GM19023 (cell line): Measurements from ENCODE around the gene GSDME.

Experiments used
- ATAC-seq: cut with Tn5 transposase; IDR thresholded peaks from one replicate; pipeline ENCODE4 v1.9.1; 2021; ENCODE audit warnings: mild to moderate bottlenecking, moderate library complexity; ENCODE audit not compliant: unreplicated experiment

Gene GSDME

GRCh38 chr7:24773646-24774045 is 16.4 kb upstream of the GSDME start:
- no peak for ATAC-seq

GRCh38 chr7:24769851-24770250 is 12.6 kb upstream of the GSDME start:
- no peak for ATAC-seq

GRCh38 chr7:24769014-24769830 is 12.0 kb upstream of the GSDME start:
- ATAC-seq, result no peak

GRCh38 chr7:24767878-24768569 is 10.8 kb upstream of the GSDME start:
- no peak for ATAC-seq

DNA sequence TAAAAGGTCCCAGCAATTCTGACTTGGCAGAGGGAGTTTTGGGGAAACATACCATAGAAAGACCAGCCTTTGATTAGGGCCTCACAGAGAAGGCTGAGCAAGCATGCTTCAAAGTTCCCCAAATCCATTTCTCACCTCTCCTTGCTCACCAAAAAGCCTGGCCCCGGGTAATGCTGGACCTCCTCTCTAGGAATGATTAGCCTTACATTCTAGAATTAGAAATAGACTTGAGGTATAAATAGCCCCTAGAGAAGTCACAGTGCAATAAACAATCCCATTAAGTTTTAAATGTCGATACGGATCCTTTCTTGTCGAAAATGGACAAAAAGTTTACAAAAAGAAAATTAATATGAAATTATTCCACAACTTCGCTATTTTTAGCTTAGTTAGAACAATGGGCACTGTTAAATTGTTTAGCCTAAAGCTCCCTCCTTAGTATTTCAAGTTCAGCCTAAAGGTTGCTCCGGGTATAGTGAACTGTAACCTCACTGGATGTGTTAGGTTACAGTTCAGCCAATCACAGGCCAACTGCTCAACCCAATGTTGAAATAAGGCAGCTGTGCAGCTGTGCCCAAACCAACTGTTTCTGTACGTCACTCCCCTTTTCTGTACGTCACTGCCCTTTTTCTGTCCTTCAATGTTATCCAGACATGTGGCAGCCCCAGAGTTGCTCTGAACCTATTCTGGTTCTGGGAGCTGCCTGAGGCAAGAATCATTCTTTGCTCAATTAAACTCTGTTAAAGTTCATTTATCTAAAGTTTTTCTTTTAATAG is 7.9 kb upstream of the GSDME start:
- no peak for ATAC-seq

- no peak for ATAC-seq
Observed at GRCh38 chr7:24764011-24764410, 6.7 kb upstream of the GSDME start.

DNA sequence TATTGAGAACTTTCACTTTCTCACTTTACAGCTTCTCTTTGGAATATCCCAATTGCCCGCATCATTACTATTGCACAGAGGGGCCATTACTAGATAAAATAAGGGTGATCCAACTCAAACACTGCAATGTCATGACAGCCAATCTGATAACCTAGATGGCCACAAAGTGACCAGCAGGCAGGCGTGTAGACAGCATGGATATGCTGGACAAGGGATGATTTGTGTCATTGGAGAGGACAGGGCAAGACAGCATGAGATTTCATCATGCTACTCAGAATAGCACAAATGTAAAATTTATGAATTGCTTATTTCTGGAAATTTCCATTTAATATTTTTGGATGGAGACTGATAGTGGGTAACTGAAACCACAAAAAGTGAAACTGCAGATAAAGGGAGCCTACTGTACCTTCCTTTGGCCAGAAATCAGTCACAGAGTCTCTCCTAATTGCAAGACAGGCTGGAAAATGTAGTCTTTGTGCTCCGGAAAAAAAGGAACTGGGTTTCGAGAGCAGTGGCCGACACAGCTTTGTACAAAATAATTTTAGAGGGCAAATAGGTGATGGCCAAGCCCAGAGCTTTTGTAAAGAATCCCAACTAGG is 6.1 kb upstream of the GSDME start:
- ATAC-seq, result no peak

DNA sequence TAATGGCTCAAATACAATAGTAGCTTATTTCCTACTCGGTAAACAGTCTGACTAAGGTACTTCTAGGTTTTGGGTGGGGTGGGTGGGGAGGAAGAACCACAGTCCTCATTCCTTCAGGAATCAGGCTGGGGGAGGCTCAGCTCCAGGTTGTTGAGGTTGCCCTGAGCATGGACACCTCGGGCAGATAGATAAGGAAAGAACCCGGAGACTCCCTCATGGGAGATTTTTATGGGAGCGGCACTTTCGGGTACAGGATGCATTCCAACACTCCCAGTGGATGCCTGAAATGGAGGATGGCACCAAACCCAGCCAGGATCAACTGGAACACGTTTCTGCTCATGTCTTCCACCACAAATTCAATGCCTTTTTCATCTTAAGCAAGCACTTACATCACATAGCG is 5.5 kb upstream of the GSDME start:
- ATAC-seq, result no peak

DNA sequence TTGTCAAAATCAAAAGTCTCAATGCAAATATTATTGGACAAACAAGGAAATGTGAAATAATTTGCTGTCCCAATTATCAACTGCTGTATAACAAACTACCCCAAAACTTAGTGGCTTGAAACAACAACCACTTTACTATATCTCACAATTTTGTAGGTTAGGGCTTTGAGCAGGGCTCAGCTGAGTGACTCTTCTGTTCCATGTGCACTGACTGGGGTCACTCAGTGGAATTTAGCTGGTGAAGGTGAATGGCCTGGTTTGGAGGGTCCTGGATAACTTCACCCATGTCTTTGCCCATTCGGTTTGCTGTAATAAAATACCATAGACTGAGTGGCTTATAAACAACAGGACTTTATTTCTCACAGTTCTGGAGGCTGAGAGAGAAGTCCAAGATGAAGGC is 3.7 kb upstream of the GSDME start:
- ATAC-seq, result no peak

GRCh38 chr7:24756545-24757352 is 515 bp downstream of the GSDME start:
- peak; percentile 25 for ATAC-seq

DNA sequence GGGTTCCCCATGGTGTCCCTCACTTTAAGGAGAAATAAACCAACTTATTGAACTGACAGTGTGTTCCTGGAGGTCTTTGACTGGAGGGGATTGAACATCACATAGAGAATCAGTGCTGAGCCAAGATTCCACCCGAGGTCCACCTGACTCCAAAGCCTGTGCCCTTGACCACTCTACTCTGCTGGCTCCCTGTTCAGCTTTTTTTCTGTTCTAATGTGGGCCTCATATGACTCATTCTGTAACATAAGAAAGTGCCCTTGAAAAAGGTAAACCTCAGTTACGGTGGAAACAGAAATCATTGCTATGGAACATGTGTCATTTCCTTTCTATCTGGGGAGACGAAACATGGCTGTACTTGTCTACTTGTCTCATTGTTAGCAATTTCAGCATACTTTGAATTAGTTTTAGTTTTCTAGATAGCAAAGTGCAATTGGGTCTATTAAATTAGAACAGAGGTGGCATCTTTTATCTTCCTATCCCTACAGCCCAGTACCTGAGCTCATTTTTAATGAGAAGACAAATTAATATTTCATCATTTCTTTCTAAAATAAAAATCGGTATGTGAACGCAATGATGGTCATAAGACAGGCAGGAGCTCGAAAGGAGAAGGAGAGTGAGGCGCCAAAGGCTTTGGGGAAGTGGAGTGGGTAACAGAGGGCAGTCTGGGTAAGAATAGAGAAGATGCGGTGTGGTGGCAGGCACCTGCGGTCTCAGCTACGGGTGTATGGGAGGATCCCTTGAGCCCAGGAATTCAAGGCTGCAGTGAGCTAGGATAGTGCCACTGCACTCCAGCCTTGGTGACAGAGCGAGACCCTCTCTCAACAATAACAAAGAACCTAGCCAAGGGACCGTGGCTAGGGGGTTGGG is 1.5 kb downstream of the GSDME start:
- peak; percentile 44 for ATAC-seq

- ATAC-seq, result no peak
Observed at GRCh38 chr7:24754906-24755506, 2.3 kb downstream of the GSDME start.

DNA sequence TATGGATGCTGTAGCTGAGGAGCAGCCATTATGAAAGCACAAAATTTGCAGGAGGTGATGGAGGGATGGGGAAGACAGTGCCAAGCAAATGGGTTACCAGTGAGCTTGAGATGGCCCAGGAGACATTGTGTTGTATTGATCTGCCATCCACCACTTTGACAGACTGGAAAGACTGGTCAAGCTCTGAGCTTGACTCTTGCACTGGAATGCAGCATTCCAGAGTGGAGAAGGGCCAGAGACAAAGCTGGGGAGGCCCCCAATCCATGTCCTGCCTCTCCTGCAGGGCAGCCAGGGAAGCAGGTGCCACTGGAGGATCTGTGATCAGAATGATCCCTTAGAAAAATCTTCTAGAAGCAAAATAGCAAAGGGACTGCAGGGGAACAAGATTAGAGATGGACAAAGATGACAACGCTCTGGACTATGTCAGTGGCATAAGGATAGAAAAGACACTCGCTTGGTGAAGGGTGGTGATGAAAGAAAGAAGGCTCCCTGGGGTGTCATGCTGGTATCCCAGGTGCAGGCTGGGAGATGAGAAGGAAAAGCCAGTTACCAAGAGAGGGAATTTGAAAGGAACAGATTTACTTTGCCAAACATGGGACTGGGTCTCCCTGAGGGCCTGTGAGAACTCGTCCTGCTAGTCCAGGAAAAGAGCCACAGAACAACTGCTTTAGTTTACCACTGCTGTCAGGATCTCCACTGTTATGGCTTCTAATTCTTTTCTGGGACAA is 5.0 kb downstream of the GSDME start:
- no peak for ATAC-seq

DNA sequence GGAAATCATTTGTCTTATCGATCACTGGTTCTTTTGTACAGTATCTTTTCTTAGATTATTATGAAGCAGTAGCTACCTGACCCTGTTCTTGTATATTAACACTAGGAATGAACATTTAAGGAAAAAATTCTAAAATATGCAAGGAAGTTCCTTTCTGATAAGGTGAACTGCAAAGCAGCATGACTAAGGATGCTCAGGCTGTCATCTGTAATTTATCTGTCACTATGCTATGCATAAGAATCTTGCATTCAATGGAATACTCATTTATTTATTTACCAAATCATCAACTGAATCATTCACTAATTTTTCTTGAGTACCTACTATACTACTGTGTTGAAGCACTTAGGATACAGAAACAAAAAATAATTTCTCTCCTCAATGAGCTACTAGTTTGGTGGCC is 5.8 kb downstream of the GSDME start:
- ATAC-seq, result no peak

- ATAC-seq, result no peak
Observed at GRCh38 chr7:24750441-24751055, 6.7 kb downstream of the GSDME start.

- ATAC-seq, result no peak
Observed at GRCh38 chr7:24748521-24748920, 8.7 kb downstream of the GSDME start.

- ATAC-seq, result no peak
Observed at GRCh38 chr7:24745355-24745754, 11.9 kb downstream of the GSDME start.

DNA sequence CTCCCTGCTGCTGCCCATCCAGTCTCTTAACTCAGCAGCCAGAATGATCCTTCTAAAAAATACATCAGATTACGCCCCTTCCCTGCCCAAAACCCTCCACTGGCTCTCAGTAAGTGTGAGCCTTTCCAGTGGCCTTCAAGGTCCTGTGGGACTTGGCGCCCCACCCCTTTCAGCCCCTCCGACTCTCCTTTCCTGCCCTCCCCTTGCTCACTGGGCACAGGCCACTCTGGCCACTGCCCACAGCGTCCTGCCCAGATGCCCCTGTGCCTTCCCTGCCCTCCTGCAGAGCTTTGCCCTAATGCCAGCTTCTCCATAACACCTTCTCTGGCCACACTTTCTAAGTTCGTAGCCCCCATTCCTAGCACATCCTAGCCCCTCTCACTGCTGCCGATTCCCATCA is 13.8 kb downstream of the GSDME start:
- no peak for ATAC-seq
